Fibroblast of pulmonary artery (primary cell): ENCODE results near the gene NOS1AP.

Experiments
- DNase-seq: peaks from one replicate; pipeline ENCODE4 v3.0.0-alpha.2; 2010; ENCODE audit warnings: low read depth
- H3K4me3 ChIP-seq: replicated peaks from 2 replicates; pipeline ENCODE4 v1.5.1; 2011; ENCODE audit warnings: low read depth, mild to moderate bottlenecking, control low read depth, low read length, moderate library complexity
- TF ChIP-seq, protein P1 (sequence below): IDR thresholded peaks from 2 replicates; pipeline ENCODE4 v1.5.1; 2011; ENCODE audit warnings: mild to moderate bottlenecking, control low read depth, low read length, inconsistent platforms; ENCODE audit errors: missing control alignments

NOS1AP gene

DNA sequence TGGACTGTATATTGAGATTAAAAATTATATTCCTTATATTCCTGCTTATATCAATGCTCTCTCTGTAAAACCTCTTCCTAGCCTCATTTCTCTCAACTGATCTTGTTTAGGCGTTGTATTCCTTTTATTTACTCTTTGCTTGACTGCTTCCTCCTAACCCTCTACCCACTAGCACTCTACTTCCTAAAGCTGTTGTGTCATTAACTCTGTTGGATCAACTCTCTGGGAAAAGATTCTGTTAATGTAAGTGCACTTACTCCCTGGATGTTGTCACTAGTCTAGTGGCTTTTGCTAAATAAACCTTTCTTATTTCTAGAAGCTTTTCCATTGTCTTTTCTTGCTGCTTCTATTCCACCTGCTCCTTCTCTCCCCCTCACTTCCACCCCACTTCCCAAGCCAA lies 300.7 kb downstream of the NOS1AP start:
- TF ChIP-seq, protein P1, sequence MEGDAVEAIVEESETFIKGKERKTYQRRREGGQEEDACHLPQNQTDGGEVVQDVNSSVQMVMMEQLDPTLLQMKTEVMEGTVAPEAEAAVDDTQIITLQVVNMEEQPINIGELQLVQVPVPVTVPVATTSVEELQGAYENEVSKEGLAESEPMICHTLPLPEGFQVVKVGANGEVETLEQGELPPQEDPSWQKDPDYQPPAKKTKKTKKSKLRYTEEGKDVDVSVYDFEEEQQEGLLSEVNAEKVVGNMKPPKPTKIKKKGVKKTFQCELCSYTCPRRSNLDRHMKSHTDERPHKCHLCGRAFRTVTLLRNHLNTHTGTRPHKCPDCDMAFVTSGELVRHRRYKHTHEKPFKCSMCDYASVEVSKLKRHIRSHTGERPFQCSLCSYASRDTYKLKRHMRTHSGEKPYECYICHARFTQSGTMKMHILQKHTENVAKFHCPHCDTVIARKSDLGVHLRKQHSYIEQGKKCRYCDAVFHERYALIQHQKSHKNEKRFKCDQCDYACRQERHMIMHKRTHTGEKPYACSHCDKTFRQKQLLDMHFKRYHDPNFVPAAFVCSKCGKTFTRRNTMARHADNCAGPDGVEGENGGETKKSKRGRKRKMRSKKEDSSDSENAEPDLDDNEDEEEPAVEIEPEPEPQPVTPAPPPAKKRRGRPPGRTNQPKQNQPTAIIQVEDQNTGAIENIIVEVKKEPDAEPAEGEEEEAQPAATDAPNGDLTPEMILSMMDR = no peak
- no peak for DNase-seq
- no peak overlapping the region for H3K4me3 ChIP-seq

DNA sequence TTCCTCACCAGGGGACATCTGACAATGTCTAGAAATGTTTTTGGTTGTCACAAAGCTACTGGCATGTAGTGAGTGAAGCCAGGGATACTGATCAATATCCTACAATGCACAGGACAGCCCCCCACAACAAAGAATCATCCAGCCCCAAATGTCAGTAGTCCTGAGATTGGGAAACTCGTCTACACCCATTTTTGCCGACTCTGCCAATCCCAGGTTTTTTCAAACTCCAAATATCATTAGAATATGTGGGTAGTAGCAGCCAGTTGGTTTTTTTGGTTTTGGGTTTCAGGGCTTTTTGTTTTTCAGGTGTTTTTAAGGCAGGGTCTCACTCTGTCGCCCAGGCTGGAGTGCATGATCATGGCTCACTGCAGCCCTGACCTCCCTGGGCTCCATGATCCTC lies 301.2 kb downstream of the NOS1AP start:
- TF ChIP-seq, protein P1 = no peak
- no peak for DNase-seq
- no peak overlapping the region for H3K4me3 ChIP-seq

- TF ChIP-seq, protein P1 = no peak
- DNase-seq = no peak
- no peak overlapping the region for H3K4me3 ChIP-seq
Observed at GRCh38 chr1:162371611-162372010, 302.1 kb downstream of the NOS1AP start.

- H3K4me3 ChIP-seq = no peak overlapping the region
- DNase-seq = no peak
- TF ChIP-seq, protein P1 = no peak
Observed at GRCh38 chr1:162372159-162373071, 302.9 kb downstream of the NOS1AP start.

- TF ChIP-seq, protein P1 = no peak
- no peak for DNase-seq
- no peak overlapping the region for H3K4me3 ChIP-seq
Observed at GRCh38 chr1:162373072-162373427, 303.6 kb downstream of the NOS1AP start.

GRCh38 chr1:162373541-162374260 lies 304.2 kb downstream of the NOS1AP start:
- TF ChIP-seq, protein P1 = no peak
- no peak overlapping the region for H3K4me3 ChIP-seq
- DNase-seq = peak; percentile 55

- H3K4me3 ChIP-seq = no peak overlapping the region
- TF ChIP-seq, protein P1 = no peak
Observed at GRCh38 chr1:162374406-162374805, 304.9 kb downstream of the NOS1AP start.

More at GRCh38 chr1:162374406-162374805, 304.9 kb downstream of the NOS1AP start:
- DNase-seq = no peak
